Tibial artery (tissue), 4 donors: ENCODE results near the gene SLC16A4.
A peak's percentile ranks its signal among the peaks of the same experiment; 100 is the strongest.
"Not testable (repeated sequence)": the region's sequence is repeated elsewhere in the genome, so short reads cannot be mapped to it uniquely, and the experiment has no call there.

Source experiments
- DNase-seq, 2 donors: peaks; one replicate each; pipeline ENCODE4 v3.0.0-alpha.2; 2019
- H3K27ac ChIP-seq, 2 donors: fragments of 200-600 bp; sonication (generic) in 1 of 2; 1 replicate in 1 of 2; 2 replicates in 1 of 2; pipeline ENCODE4 v1.5.1; 2018 to 2019; ENCODE audit warnings: mild to moderate bottlenecking in 1 of 2
- H3K27me3 ChIP-seq, 2 donors: fragments of 200-600 bp; sonication (generic) in 1 of 2; one replicate each; pipeline versions ENCODE4 v1.5.1 to v1.6.0; 2016 to 2019
- H3K36me3 ChIP-seq, 3 donors: fragments of 200-600 bp; sonication (generic) in 2 of 3; one replicate each; pipeline ENCODE4 v1.5.1; 2016 to 2019; ENCODE audit warnings: mild to moderate bottlenecking in 2 of 3
- H3K4me1 ChIP-seq, 4 donors: fragments of 200-600 bp; sonication (generic) in 2 of 4; 1 replicate in 3 of 4; 2 replicates in 1 of 4; pipeline ENCODE4 v1.5.1; 2016 to 2019
- H3K4me3 ChIP-seq, 2 donors: fragments of 200-600 bp; sonication (generic) in 1 of 2; 1 replicate in 1 of 2; 2 replicates in 1 of 2; pipeline ENCODE4 v1.5.1; 2018 to 2019; ENCODE audit warnings: mild to moderate bottlenecking in 2 of 2
- H3K9me3 ChIP-seq, 3 donors: fragments of 200-600 bp; sonication (generic) in 1 of 3; one replicate each; pipeline ENCODE4 v1.5.1; 2016 to 2019
- intact Hi-C: fragments of 100-400 bp; cut with DNase I; formaldehyde crosslinking; loops from one replicate; pipeline ENCODE4 v1.15.0; 2023; ENCODE audit warnings: low total_unique reads
- TF ChIP-seq, protein P1 (sequence below), 2 experiments: fragments of 200-600 bp in 1 of 2; fragments of 450-650 bp in 1 of 2; IDR thresholded peaks; one replicate each; pipeline ENCODE4 v1.5.1; 2017 to 2019; ENCODE audit warnings: antibody characterized with exemption in 2 of 2, mild to moderate bottlenecking in 1 of 2, moderate library complexity in 1 of 2

Gene SLC16A4

GRCh38 chr1:110425612-110426152 lies 34.9 kb upstream of the SLC16A4 start:
- no peaks in the 10 kb centered on the region for H3K36me3 ChIP-seq
- H3K27ac ChIP-seq: peak overlapping the region in 1 of 2 donors; percentile 5
- peak; percentile 68 to 71 for DNase-seq
- no peaks in the 10 kb centered on the region for H3K9me3 ChIP-seq
- intact Hi-C loops: no loop called here
- H3K4me1 ChIP-seq: peaks cover 0 to 4% (median 0%) of the 10 kb centered on the region in 4 donors
- peaks cover 0 to 4% of the 10 kb centered on the region in 2 donors for H3K27me3 ChIP-seq
- no peak overlapping the region for H3K4me3 ChIP-seq
- TF ChIP-seq, protein P1, sequence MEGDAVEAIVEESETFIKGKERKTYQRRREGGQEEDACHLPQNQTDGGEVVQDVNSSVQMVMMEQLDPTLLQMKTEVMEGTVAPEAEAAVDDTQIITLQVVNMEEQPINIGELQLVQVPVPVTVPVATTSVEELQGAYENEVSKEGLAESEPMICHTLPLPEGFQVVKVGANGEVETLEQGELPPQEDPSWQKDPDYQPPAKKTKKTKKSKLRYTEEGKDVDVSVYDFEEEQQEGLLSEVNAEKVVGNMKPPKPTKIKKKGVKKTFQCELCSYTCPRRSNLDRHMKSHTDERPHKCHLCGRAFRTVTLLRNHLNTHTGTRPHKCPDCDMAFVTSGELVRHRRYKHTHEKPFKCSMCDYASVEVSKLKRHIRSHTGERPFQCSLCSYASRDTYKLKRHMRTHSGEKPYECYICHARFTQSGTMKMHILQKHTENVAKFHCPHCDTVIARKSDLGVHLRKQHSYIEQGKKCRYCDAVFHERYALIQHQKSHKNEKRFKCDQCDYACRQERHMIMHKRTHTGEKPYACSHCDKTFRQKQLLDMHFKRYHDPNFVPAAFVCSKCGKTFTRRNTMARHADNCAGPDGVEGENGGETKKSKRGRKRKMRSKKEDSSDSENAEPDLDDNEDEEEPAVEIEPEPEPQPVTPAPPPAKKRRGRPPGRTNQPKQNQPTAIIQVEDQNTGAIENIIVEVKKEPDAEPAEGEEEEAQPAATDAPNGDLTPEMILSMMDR (IDR thresholded peaks at IDR 0.05): no peak

GRCh38 chr1:110424699-110425611 lies 34.1 kb upstream of the SLC16A4 start:
- H3K9me3 ChIP-seq: no peaks in the 10 kb centered on the region
- no peaks in the 10 kb centered on the region for H3K36me3 ChIP-seq
- H3K27me3 ChIP-seq: peaks cover 0 to 2% of the 10 kb centered on the region in 2 donors
- TF ChIP-seq, protein P1 (IDR thresholded peaks at IDR 0.05): no peak
- intact Hi-C loops: no loop called here
- H3K4me1 ChIP-seq: peaks cover 0 to 4% (median 0%) of the 10 kb centered on the region in 4 donors
- H3K4me3 ChIP-seq: no peak overlapping the region
- DNase-seq: peak in 1 of 2 donors; percentile 33
- peak overlapping the region in 1 of 2 donors; percentile 5 for H3K27ac ChIP-seq

GRCh38 chr1:110420874-110421793 lies 30.3 kb upstream of the SLC16A4 start:
- H3K9me3 ChIP-seq: no peaks in the 10 kb centered on the region
- H3K4me3 ChIP-seq: no peak overlapping the region
- no peaks in the 10 kb centered on the region for H3K27me3 ChIP-seq
- DNase-seq: peak; percentile 65 to 79
- no peaks in the 10 kb centered on the region for H3K36me3 ChIP-seq
- H3K27ac ChIP-seq: peak overlapping the region in 1 of 2 donors; percentile 16
- peaks cover 0 to 4% (median 0%) of the 10 kb centered on the region in 4 donors for H3K4me1 ChIP-seq
- intact Hi-C loops: no loop called here
- TF ChIP-seq, protein P1 (IDR thresholded peaks at IDR 0.05): no peak

GRCh38 chr1:110420023-110420662 lies 29.3 kb upstream of the SLC16A4 start:
- Histone ChIP-seq H3K36me3 (no peaks in the 10 kb centered on the region), H3K27ac (peak overlapping the region in 1 of 2 donors; percentile 16), H3K4me1 (peaks cover 0 to 3% (median 0%) of the 10 kb centered on the region in 4 donors), H3K4me3 (no peak overlapping the region), H3K27me3 (no peaks in the 10 kb centered on the region), H3K9me3 (no peaks in the 10 kb centered on the region)
- intact Hi-C loops: no loop called here
- TF ChIP-seq, protein P1 (IDR thresholded peaks at IDR 0.05): no peak
- peak in 1 of 2 donors; percentile 59 for DNase-seq

DNA sequence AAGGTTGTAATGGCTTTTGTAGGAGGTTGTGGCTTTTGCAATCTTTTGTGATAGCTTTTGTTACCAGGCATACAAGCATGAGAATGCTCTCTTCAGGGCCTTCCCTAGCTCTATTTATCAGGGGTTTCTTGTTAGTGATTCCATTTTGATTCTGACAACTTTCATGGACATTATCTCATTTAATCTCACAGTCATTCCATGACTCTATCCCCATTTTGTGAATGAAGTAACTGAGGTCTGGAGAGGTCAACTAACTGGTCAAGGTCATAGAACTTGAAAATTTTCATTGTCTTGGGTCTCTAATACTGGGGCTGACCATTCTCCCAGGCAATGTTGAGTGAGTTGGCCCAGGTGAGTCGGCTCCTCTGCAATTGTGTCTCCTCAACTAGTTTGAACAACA lies 27.9 kb upstream of the SLC16A4 start:
- TF ChIP-seq, protein P1 (IDR thresholded peaks at IDR 0.05): no peak
- Histone ChIP-seq H3K4me1 (no peaks in the 10 kb centered on the region), H3K27me3 (no peaks in the 10 kb centered on the region), H3K9me3 (no peaks in the 10 kb centered on the region), H3K36me3 (no peaks in the 10 kb centered on the region), H3K27ac (no peak overlapping the region), H3K4me3 (no peak overlapping the region)
- no peak for DNase-seq
- intact Hi-C loops: no loop called here

GRCh38 chr1:110413045-110413444 lies 22.2 kb upstream of the SLC16A4 start:
- not testable (repeated sequence) for H3K27ac ChIP-seq, DNase-seq, H3K4me3 ChIP-seq, H3K27me3 ChIP-seq, H3K9me3 ChIP-seq, H3K36me3 ChIP-seq
- H3K4me1 ChIP-seq: peaks cover 0 to 14% (median 3%) of the 10 kb centered on the region in 4 donors
- intact Hi-C loops: loop anchor here (5.0 kb wide), 1 partner anchor 44 kb away; no protein-coding TSS in a partner anchor
